OCI-LY7 (cell line): ENCODE measurements around the gene APCDD1L. TPM values are rescaled to one million over a fixed set of nuclear protein-coding genes. Genes with fewer than 3 reads are reported as not detected.

ENCODE experiments used
- BruUV-seq: library from RNA; stranded (reverse); fragments of 400-500 nt; replicated peaks from 2 replicates; lab custom pipeline; 2021; lab: Mats Ljungman, UMichigan
- CTCF ChIA-PET: fragments of 300-600 bp; sonication (Branson Sonifier 250); formaldehyde crosslinking; loops from one replicate; lab custom pipeline; 2022; ENCODE audit warnings: antibody characterized with exemption; ENCODE audit not compliant: unreplicated experiment; lab: Charles Lee
- POLR2A ChIA-PET: fragments of 300-600 bp; sonication (Branson Sonifier 250); formaldehyde crosslinking; loops from one replicate; lab custom pipeline; 2022; ENCODE audit warnings: antibody characterized with exemption; lab: Charles Lee
- DNase-seq: peaks from one replicate; pipeline ENCODE4 v3.0.0-alpha.2; 2015; ENCODE audit warnings: low spot score
- H2AFZ ChIP-seq: fragments of 200-600 bp; sonication (generic), shearing (Covaris generic); 2 replicates; pipeline ENCODE4 v1.6.1; 2014; ENCODE audit warnings: mild to moderate bottlenecking, antibody characterized with exemption, low read length, moderate library complexity
- H3K27ac ChIP-seq: fragments of 200-600 bp; sonication (generic); 2 replicates; pipeline ENCODE4 v1.5.1; 2014; ENCODE audit warnings: mixed run types, low read depth, mild to moderate bottlenecking, moderate library complexity, low read length, inconsistent platforms; ENCODE audit not compliant: poor library complexity, severe bottlenecking
- H3K36me3 ChIP-seq: fragments of 200-600 bp; sonication (generic); 2 replicates; pipeline ENCODE4 v1.6.1; 2014; ENCODE audit warnings: mild to moderate bottlenecking, antibody characterized with exemption, low read length, moderate library complexity, mixed read lengths; ENCODE audit not compliant: insufficient read depth
- H3K4me1 ChIP-seq: fragments of 200-600 bp; sonication (generic); 2 replicates; pipeline ENCODE4 v1.5.1; 2014; ENCODE audit warnings: mild to moderate bottlenecking, low read length; ENCODE audit not compliant: insufficient read depth, poor library complexity, severe bottlenecking
- H3K4me2 ChIP-seq: fragments of 200-600 bp; sonication (generic); 2 replicates; pipeline ENCODE4 v1.6.1; 2014; ENCODE audit warnings: mild to moderate bottlenecking, low read length
- H3K4me3 ChIP-seq: fragments of 200-600 bp; sonication (generic); 2 replicates; pipeline ENCODE4 v1.5.1; 2014; ENCODE audit warnings: mild to moderate bottlenecking, low read depth, low read length; ENCODE audit not compliant: poor library complexity, severe bottlenecking
- H3K79me2 ChIP-seq: fragments of 200-600 bp; sonication (generic); 2 replicates; pipeline ENCODE4 v1.6.1; 2016; ENCODE audit warnings: low read depth, mild to moderate bottlenecking, low read length, moderate library complexity, mixed read lengths; ENCODE audit not compliant: insufficient read depth
- H3K9me2 ChIP-seq: fragments of 200-600 bp; sonication (generic); 2 replicates; pipeline ENCODE4 v1.6.1; 2016; ENCODE audit warnings: mild to moderate bottlenecking, low read length, mixed read lengths; ENCODE audit not compliant: insufficient read depth
- H3K9me3 ChIP-seq: fragments of 200-600 bp; sonication (generic); 2 replicates; pipeline ENCODE4 v1.6.1; 2014; ENCODE audit warnings: mild to moderate bottlenecking, mixed run types, low read length, mixed read lengths
- H4K20me1 ChIP-seq: fragments of 200-600 bp; sonication (generic); 2 replicates; pipeline ENCODE4 v1.6.1; 2014; ENCODE audit warnings: mild to moderate bottlenecking, antibody characterized with exemption, low read length, moderate library complexity, mixed read lengths; ENCODE audit not compliant: insufficient read depth
- CTCF ChIP-seq: fragments of 200-600 bp; sonication (generic); conservative IDR thresholded peaks from 2 replicates; pipeline ENCODE4 v1.5.1; 2014; ENCODE audit warnings: mild to moderate bottlenecking, antibody characterized with exemption, low read length, moderate library complexity, mixed read lengths
- EZH2phosphoT487 ChIP-seq: fragments of 200-600 bp; sonication (generic); IDR thresholded peaks from 2 replicates; pipeline ENCODE4 v1.6.1; 2018; ENCODE audit warnings: low read depth, borderline replicate concordance, mild to moderate bottlenecking, mixed run types, antibody characterized with exemption, low read length, moderate library complexity, mixed read lengths
- intact Hi-C: fragments of 100-400 bp; cut with micrococcal nuclease; formaldehyde crosslinking; loops from one replicate; pipeline ENCODE4 v1.10.0; 2022; ENCODE audit not compliant: unreplicated experiment
- total RNA-seq, 2 experiments: library from RNA; depleted of rRNA in 1 of 2; stranded (reverse); fragments of >200 nt in 1 of 2; shearing (Covaris generic) in 1 of 2; gene quantifications; 2 replicates each; pipeline ENCODE4 v1.2.3, GENCODE V29; 2014 to 2022

APCDD1L gene
- total RNA-seq, 2 experiments from 2014 or later, result not detected

- Histone ChIP-seq H4K20me1 (no peaks in the 10 kb centered on the region), H3K36me3 (no peaks in the 10 kb centered on the region), H3K4me1 (no peaks in the 10 kb centered on the region), H3K4me3 (no peak overlapping the region), H3K79me2 (no peaks in the 10 kb centered on the region), H3K9me2 (no peaks in the 10 kb centered on the region), H3K27ac (no peak overlapping the region), H3K4me2 (no peak overlapping the region), H2AFZ (no peak overlapping the region), H3K9me3 (no peaks in the 10 kb centered on the region)
- intact Hi-C loops, result no loop called here
- DNase-seq, result no peak
- no TSS peak for BruUV-seq
- TF ChIP-seq CTCF (no peak), EZH2phosphoT487 (no peak)
- ChIA-PET POLR2A (no interaction called here), CTCF (no interaction called here)
These were observed 38.0 kb upstream of the APCDD1L start for GRCh38 chr20:58553166-58553696.

GRCh38 chr20:58552366-58552934, 37.3 kb upstream of the APCDD1L start:
- intact Hi-C loops, result no loop called here
- CTCF ChIA-PET, result no interaction called here
- Histone ChIP-seq H4K20me1 (no peaks in the 10 kb centered on the region), H3K4me1 (no peaks in the 10 kb centered on the region), H2AFZ (no peak overlapping the region), H3K36me3 (no peaks in the 10 kb centered on the region), H3K9me3 (no peaks in the 10 kb centered on the region), H3K79me2 (no peaks in the 10 kb centered on the region), H3K27ac (no peak overlapping the region), H3K9me2 (no peaks in the 10 kb centered on the region), H3K4me3 (no peak overlapping the region), H3K4me2 (no peak overlapping the region)
- no peak for DNase-seq
- BruUV-seq, result no TSS peak
- TF ChIP-seq EZH2phosphoT487, result no peak
- no peak for TF ChIP-seq CTCF
- POLR2A ChIA-PET, result no interaction called here

- no peak for DNase-seq
- Histone ChIP-seq H3K27ac (no peak overlapping the region), H3K4me2 (no peak overlapping the region), H3K36me3 (no peaks in the 10 kb centered on the region), H2AFZ (no peak overlapping the region), H3K4me3 (no peak overlapping the region), H3K79me2 (no peaks in the 10 kb centered on the region), H3K4me1 (no peaks in the 10 kb centered on the region), H3K9me2 (no peaks in the 10 kb centered on the region), H3K9me3 (no peaks in the 10 kb centered on the region), H4K20me1 (no peaks in the 10 kb centered on the region)
- ChIA-PET CTCF (no interaction called here), POLR2A (no interaction called here)
- no peak for TF ChIP-seq EZH2phosphoT487
- TF ChIP-seq CTCF, result no peak
- BruUV-seq, result no TSS peak
- intact Hi-C loops, result no loop called here
These were observed 36.4 kb upstream of the APCDD1L start for GRCh38 chr20:58551631-58552030.
